ENCODE measurements around the gene VPS35L.

- TF ChIP-seq CTCF (IDR thresholded peaks at IDR 0.05; ENCODE audit: low read depth, low read length, poor library complexity, severe bottlenecking) (no peak), EZH2phosphoT487 (IDR thresholded peaks at IDR 0.05; ENCODE audit: borderline replicate concordance, low read length) (no peak)
These were observed 144.8 kb downstream of the VPS35L start for GRCh38 chr16:19700319-19700781.

Data from DOHH2 (cell line).